HG03196 (cell line): ENCODE data around the gene MSRB2.

Experiments
- ATAC-seq: cut with Tn5 transposase; IDR thresholded peaks from one replicate; pipeline ENCODE4 v1.9.1; 2021; ENCODE audit not compliant: unreplicated experiment

The MSRB2 gene

DNA sequence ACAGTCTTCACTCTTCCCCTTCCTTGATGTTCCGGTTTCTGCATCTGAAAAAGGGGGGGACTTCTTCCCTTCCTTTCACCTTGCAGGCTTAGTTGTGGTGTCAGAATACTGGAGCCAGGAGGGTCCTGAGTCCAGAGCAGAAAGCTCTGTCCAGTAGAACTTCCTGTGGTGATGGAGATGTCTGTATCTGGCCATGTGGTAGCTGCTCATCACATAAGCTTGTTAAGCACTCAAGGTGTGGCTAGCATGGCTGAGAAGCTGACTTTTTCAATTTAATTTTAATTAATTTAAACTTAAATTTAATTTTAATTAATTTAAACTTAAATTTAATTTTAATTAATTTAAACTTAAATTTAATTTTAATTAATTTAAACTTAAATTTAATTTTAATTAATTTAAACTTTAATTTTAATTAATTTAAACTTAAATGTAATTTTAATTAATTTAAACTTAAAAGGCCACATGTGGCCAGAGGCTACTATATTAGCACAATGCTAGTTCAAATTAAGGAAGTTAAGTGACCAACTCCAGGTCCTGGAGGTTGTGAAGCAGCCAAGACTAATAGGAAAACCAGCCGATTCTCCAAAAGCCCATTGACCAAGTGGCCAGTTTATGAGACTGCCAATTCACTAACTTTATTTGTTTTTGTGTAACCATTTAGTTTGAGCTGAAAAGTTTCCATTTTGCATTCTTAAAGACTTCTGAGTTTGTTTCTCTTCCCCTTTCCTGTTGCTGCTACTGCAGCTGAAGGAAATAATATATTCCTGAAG is 16.3 kb downstream of the MSRB2 start:
- ATAC-seq = no peak

GRCh38 chr10:23114228-23114850 is 19.0 kb downstream of the MSRB2 start:
- no peak for ATAC-seq

DNA sequence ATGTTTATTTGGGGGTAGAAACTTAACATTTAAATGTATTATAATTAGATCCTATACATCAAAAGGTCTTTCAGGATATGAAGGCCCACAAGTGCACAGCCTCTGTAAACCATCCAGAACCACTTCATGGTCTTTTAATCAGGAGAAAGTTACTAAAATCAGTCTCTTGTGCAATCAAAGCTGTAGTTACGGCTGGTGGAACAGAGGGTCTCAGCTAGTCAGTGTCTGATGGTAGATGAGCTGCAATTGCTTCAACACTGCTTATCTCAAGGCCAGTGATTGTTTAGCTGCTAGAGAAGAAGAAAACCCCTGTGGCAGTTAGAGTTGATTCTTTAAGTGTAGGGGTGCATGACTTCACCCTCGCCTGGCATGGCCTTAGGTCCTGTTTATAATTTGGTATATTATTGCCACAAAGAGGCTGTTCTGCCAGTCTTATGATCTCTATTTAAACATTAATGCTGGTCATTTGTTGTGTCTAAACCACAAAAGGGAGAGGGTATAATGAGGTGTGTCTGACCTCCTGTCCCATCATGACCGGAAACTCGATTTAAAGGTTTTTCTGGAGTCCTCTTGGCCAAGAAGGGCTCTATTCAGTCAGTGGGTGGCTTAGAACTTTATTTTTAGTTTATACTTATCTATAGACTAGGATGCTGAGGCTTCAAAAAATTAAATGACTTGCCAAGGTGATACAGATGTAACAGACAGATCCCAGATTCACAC is 21.3 kb downstream of the MSRB2 start:
- no peak for ATAC-seq

DNA sequence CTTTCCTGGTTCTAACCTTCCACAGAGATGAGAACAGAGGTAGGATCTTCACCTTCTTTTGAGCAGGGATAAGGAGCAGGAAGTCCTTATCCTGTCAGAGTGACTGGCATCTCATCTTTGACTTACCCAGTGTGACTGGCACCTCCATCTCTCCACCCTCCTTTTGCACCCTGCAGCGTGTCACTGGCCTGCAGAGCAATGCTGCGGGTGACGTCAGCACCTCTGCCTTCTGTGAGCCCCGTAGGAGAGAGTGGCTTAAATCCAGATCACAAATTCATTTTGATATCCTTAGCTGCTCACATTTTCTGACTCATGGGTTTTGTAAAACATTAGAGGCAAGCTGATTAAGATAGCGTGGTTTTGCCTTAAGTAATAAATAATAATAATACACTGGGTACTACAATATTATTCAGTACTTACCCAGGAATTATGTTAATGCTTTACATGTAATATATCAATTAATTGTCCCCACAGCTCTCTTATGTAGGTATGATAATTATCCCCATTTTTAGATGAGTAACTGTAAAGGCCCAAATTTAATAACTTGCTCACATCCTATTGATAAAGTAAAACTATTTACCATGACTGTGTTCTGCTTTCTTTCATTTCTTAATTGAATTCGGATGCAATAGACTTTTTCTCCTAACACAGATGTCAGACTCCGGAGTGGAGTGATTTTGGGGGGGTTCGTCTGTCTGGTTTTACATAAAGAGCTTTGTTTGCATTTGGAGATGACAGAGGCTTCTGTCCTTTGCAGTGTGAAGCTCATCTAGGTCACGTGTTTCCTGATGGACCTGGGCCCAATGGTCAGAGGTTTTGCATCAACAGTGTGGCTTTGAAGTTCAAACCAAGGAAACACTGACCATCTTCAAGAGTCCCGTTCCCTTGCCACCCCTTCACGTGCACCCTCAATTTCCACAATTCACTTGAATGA is 24.9 kb downstream of the MSRB2 start:
- no peak for ATAC-seq

- no peak for ATAC-seq
Observed at GRCh38 chr10:23121135-23121534, 25.8 kb downstream of the MSRB2 start.

DNA sequence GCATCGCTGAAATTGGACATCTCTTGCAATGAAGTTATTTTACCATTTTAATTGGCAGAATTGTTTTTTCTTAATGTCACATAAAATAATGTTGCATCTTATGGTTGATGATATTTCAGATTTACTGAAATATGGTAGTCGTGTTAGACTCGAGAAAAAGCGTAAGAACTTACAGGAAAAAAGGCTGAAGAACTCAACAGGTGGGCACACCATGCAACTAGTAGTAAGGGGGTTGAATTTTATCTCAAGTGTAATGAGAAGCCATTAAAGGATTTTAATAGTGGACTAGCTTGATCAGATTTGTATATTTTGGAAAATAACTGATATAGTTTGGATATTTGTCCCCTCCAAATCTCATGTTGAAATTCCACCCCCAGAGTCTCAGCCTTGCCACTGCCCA is 41.1 kb downstream of the MSRB2 start:
- ATAC-seq = no peak

DNA sequence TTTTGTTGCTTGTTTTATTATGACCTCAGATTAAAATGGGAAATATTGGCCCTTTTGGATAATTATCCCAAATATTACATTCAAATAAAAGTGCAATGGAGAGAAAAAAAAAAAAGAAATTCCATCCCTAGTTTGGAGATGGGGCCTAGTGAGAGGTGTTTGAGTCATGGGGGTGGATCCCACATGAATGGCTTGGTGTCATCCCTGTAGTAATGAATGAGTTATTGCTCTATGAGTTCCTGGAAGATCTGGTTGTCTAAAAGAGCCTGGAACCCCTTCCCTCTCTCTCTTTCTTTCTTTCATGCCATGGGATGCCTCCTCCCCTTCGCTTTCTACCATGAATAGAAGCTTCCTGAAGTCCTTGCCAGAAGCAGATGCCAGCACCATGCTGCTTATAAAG is 44.3 kb downstream of the MSRB2 start:
- ATAC-seq = no peak

DNA sequence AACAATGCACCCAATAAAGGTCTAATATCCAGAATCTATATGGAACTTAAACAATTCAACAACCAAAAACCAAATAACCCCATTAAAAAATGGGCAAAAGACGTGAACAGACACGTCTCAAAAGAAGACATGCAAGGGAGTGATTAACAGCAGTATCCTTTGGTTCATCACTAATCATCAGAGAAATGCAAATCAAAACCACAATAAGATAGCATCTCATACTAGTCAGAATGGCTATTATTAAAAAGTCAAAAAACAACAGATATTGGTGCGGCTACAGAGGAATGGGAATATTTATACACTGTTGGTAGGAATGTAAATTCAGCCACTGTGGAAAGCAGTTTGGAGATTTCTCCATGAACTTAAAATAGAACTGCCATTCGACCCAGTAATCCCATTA is 46.6 kb downstream of the MSRB2 start:
- ATAC-seq = no peak

DNA sequence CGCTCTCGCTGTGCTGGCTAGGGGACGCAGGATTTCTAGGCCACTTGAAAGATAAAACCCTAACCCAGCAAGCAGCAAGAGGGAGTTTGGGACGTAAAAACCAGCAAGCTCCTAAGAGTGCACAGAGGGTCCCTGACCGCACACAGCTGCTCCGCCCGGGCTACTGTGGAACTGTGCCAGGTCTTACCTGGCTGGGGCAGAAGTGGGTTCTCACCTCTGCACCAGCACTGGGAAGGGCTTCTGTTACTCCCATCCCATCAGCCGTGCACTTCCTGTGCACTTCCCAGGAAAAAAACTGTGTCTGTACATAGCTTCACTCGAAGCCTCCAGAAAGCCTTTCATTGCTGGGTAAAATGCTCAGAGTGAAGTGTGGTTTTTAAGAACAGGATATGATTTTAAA is 50.9 kb downstream of the MSRB2 start:
- no peak for ATAC-seq

DNA sequence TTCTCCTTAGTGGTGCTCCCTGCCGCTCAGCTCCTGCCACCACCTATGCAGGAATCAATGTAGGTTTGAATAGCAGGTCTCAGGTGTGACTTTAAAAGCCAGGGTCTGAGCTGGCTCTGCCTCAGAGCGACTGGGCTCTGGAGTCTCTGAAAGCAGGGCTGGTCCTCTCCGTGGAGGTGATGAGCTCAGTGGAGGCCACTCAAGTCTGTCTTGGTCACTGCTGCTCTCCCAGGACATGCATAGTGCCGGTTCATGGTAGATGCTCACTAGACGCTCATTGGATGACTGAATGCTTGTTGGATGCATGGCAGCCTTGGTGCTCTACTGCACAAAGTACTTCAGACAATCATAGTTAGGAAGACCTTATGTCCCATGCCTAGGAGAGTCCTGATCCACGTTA is 51.7 kb downstream of the MSRB2 start:
- ATAC-seq = no peak

DNA sequence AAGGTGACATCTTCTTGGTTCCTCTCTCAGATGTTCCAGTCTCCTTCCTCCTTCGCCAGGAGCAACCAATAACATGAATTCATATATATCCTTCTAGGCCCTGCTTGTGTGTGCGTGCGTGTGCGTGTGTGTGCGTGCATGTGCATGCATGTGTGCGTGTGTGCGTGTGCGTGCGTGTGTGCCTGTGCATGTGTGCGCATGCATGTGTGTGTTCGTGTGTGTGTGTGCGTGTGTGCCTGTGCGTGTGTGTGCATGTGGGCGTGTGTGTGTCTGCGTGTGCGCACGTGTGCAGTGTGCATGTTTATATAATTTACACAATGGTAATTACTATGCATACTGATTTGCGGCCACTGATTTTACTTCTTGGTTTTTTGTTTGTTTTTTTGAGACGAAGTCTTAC is 52.8 kb downstream of the MSRB2 start:
- ATAC-seq = no peak

- ATAC-seq = no peak
Observed at GRCh38 chr10:23150091-23150490, 54.7 kb downstream of the MSRB2 start.

- ATAC-seq = no peak
Observed at GRCh38 chr10:23150610-23151009, 55.2 kb downstream of the MSRB2 start.

- ATAC-seq = no peak
Observed at GRCh38 chr10:23151071-23151470, 55.7 kb downstream of the MSRB2 start.

GRCh38 chr10:23155169-23155568 is 59.8 kb downstream of the MSRB2 start:
- ATAC-seq = no peak

DNA sequence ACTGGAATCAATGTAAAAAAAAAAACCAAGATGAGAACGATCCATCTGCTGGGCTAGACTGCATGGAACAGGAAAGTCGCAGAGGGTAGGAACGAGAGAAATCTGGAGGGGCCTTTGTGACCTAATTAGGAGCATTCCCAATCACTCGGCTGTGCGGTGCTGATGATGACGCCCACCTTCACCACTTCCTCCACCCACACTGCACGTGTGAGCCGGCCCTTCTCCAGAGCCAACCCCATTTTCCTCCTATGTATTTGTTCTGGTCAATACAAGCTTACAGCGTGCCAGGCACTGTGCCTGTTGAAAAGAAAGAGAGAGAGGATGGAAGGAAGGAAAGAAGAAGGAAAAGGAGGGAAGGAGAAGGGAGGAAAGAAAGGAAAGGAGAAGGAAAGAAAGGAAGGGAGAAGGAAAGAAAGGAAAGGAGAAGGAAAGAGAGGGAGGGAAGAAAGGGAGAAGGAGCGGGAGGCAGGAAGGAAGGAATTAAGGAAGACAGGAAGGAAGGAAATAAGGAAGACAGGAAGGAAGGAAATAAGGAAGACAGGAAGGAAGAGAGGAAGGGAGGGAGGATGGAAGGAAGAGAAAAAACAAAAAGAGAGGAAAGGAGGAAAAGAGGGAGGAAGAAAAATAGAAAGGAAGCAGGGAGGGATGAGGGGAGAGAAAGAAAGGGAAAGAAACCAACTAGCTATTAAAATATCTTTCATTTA is 61.2 kb downstream of the MSRB2 start:
- no peak for ATAC-seq

GRCh38 chr10:23157239-23157681 is 61.9 kb downstream of the MSRB2 start:
- ATAC-seq = no peak

DNA sequence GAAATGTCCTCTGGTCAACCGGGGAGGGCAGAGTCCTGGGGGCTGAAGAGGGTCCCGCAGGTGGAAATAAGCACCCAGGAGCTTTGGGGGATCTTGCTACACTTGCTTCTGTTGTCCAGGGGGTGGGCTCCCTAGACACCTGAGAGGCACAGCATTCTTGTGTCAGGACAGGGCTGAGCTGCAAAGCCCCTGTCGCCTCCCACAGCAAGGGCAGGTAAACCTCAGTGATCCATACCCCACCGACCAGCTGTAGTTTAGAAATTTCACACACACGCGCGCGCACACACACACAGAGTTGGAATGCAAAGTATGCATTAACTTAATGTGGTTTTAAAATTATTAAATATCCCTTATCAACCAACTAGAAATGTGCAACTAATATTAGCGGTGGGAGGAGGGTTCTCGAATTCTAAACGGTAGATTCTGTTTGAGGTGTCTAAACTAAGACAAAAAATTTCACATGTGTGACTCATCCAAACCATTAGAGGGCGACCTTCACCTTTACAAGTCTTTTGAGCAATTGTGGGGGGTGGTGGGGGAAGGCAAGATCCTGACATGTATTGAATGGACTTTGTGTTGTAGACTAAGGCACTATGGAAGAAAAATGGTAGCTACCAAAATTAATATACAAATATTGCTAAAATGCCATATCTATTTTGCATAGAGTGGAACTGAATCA is 62.5 kb downstream of the MSRB2 start:
- peak; percentile 59 for ATAC-seq

- ATAC-seq = peak; percentile 62
Observed at GRCh38 chr10:23158370-23158769, 63.0 kb downstream of the MSRB2 start.
